Transverse colon (tissue), 4 donors: Measurements from ENCODE around the gene APOB. TPM values are rescaled to one million over a fixed set of nuclear protein-coding genes. Genes with fewer than 3 reads are reported as not detected.

Experiments used
- DNase-seq: peaks from one replicate; pipeline ENCODE4 v3.0.0-alpha.2; 2019
- H3K27ac ChIP-seq, 4 donors: fragments of 200-600 bp; sonication (generic); 2 replicates each; pipeline ENCODE4 v1.5.1; 2016 to 2018; ENCODE audit warnings: inconsistent platforms in 4 of 4
- H3K27me3 ChIP-seq: fragments of 200-600 bp; sonication (generic); 2 replicates; pipeline ENCODE4 v1.5.1; 2017; ENCODE audit warnings: inconsistent platforms
- H3K36me3 ChIP-seq, 4 donors: fragments of 200-600 bp; sonication (generic); 2 replicates each; pipeline ENCODE4 v1.5.1; 2017 to 2019; ENCODE audit warnings: inconsistent platforms in 4 of 4
- H3K4me1 ChIP-seq, 4 donors: fragments of 200-600 bp; sonication (generic); 2 replicates each; pipeline ENCODE4 v1.5.1; 2017 to 2020; ENCODE audit warnings: inconsistent platforms in 4 of 4
- H3K4me3 ChIP-seq, 4 donors: fragments of 200-600 bp; sonication (generic); 1 replicate in 1 of 4; 2 replicates in 3 of 4; pipeline versions ENCODE4 v1.5.1 to v1.6.1; 2017 to 2019; ENCODE audit warnings: inconsistent platforms in 4 of 4
- H3K9me3 ChIP-seq, 2 donors: fragments of 200-600 bp; sonication (generic); 2 replicates each; pipeline ENCODE4 v1.5.1; 2017 to 2019; ENCODE audit warnings: inconsistent platforms in 2 of 2
- EP300 ChIP-seq: sonication (generic); formaldehyde crosslinking; IDR thresholded peaks from one replicate; pipeline ENCODE4 v1.6.1; 2017; ENCODE audit warnings: antibody characterized with exemption, low read depth
- POLR2A ChIP-seq: fragments of 450-650 bp; IDR thresholded peaks from one replicate; pipeline ENCODE4 v1.6.1; 2016; ENCODE audit warnings: antibody characterized with exemption, mild to moderate bottlenecking, moderate library complexity
- POLR2AphosphoS5 ChIP-seq, 3 donors: sonication (generic); formaldehyde crosslinking; IDR thresholded peaks; one replicate each; pipeline ENCODE4 v1.6.1; 2016; ENCODE audit warnings: antibody characterized with exemption in 3 of 3
- WGBS, 2 donors: methylation state at CpG; one replicate each; pipeline ENCODE4 v1.1.5; 2018; ENCODE audit warnings: low coverage in 1 of 2; 5-methylcytosine and 5-hydroxymethylcytosine counted together
- in situ Hi-C, 4 donors: fragments of 200-750 bp; cut with MboI; loops; one replicate each; pipeline versions ENCODE4 v1.15.0 to v1.15.1; 2017; ENCODE audit warnings: low sequenced_read_pairs in 3 of 4, low pct_ligation_motif_present in 1 of 4, low pct_unique_long_range_greater_than_20kb in 1 of 4
- intact Hi-C: fragments of 100-400 bp; cut with DNase I; formaldehyde crosslinking; loops from one replicate; pipeline ENCODE4 v1.15.1; 2023; ENCODE audit warnings: low total_unique reads
- total RNA-seq, 4 donors: library from RNA; depleted of rRNA; stranded (reverse); fragments of >200 nt; gene quantifications; one replicate each; pipeline ENCODE4 v1.1.0, GENCODE V29; 2016
- TF ChIP-seq, protein P1 (sequence below), 5 experiments: fragments of 200-600 bp in 3 of 5; fragments of 450-650 bp in 2 of 5; sonication (generic) in 3 of 5; IDR thresholded peaks; 1 replicate in 2 of 5; 2 replicates in 3 of 5; pipeline ENCODE4 v1.5.1; 2016 to 2017; ENCODE audit warnings: antibody characterized with exemption in 5 of 5, inconsistent platforms in 3 of 5, mild to moderate bottlenecking in 2 of 5, moderate library complexity in 1 of 5

The APOB gene
- total RNA-seq, 4 donors from 2014 or later: 0.55 to 0.95 (median 0.67) TPM

DNA sequence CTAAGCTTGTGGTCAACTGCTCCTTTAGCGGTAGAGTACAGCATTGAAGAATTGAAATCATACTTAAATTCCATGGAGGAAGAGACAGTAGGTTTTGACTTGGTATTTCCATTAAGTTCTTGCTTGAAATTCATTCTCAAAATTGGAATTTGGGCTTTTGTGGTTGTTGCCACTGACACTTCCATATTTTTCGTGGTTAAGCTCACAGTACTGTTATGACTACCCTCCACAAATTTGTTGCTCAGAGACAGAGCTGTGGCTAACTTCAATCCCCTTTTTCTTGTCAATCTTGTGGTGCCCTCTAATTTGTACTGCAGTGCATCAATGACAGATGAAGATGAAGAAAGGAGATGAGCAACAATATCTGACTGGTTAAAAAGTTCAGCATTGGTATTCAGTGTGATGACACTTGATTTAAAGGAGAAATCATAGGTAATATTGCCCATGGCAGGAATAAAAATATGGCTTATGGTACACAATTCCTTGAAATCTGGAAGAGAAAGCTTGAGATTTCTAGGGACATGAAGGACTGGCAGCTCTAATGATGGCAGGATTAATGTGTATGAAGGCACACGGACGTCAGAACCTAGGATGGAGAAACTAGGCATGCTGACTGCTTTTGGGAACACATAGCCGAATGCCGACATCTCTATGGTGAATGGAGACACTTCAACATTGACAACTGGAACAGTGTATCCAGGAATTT lies 37.3 kb downstream of the APOB start:
- no peaks in the 10 kb centered on the region for H3K36me3 ChIP-seq
- in situ Hi-C loops (loop anchor here in 1 of 4 donors (25.0 kb wide), 1 partner anchor 106 kb away; the partner anchor contains the start of gene TDRD15), intact Hi-C loops (no loop called here)
- WGBS, 2 donors: 79 to 82% methylated on average over 5 to 6 of the region's 6 CpGs
- no peaks in the 10 kb centered on the region for H3K4me1 ChIP-seq
- H3K27me3 ChIP-seq: no peaks in the 10 kb centered on the region
- H3K9me3 ChIP-seq: no peaks in the 10 kb centered on the region
- H3K27ac ChIP-seq: no peak overlapping the region
- TF ChIP-seq EP300: no peak
- no peak for TF ChIP-seq POLR2A
- no peak for DNase-seq
- H3K4me3 ChIP-seq: no peak overlapping the region

DNA sequence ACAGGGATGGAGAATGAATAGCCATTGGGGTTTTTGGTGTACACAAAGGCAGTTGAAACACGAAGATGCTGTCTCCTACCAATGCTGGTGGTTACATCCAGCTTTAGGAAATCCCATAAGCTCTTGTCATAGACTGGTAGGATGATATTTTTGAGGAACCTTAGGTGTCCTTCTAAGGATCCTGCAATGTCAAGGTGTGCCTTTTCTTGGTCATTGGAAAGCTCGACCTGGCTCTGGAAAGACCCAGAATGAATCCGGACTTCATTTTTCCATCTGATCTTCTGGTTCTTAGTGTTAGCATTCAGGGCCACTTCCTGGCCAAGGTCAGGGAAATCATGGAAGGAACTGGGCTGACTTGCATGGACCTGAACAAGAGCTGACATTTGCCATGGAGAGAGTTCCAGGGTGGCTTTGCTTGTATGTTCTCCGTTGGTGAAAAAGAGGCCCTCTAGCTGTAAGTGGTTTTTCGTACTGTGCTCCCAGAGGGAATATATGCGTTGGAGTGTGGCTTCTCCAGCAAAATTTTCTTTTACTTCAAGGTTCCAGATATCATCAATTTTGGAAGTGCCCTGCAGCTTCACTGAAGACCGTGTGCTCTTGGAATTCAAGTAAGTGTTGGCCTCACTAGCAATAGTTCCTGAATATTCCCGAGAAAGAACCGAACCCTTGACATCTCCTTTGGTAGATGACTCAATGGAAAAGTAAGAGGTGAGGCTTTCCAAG lies 38.0 kb downstream of the APOB start:
- Histone ChIP-seq H3K27ac (no peak overlapping the region), H3K9me3 (no peaks in the 10 kb centered on the region), H3K36me3 (no peaks in the 10 kb centered on the region), H3K4me3 (no peak overlapping the region), H3K4me1 (no peaks in the 10 kb centered on the region), H3K27me3 (no peaks in the 10 kb centered on the region)
- in situ Hi-C loops (loop anchor here in 1 of 4 donors (25.0 kb wide), 1 partner anchor 106 kb away; the partner anchor contains the start of gene TDRD15), intact Hi-C loops (no loop called here)
- WGBS, 2 donors: 88 to 91% methylated on average over 3 to 9 of the region's 9 CpGs
- TF ChIP-seq EP300 (no peak), POLR2AphosphoS5 (IDR thresholded peaks at IDR 0.05) (no peak)
- TF ChIP-seq, protein P1, sequence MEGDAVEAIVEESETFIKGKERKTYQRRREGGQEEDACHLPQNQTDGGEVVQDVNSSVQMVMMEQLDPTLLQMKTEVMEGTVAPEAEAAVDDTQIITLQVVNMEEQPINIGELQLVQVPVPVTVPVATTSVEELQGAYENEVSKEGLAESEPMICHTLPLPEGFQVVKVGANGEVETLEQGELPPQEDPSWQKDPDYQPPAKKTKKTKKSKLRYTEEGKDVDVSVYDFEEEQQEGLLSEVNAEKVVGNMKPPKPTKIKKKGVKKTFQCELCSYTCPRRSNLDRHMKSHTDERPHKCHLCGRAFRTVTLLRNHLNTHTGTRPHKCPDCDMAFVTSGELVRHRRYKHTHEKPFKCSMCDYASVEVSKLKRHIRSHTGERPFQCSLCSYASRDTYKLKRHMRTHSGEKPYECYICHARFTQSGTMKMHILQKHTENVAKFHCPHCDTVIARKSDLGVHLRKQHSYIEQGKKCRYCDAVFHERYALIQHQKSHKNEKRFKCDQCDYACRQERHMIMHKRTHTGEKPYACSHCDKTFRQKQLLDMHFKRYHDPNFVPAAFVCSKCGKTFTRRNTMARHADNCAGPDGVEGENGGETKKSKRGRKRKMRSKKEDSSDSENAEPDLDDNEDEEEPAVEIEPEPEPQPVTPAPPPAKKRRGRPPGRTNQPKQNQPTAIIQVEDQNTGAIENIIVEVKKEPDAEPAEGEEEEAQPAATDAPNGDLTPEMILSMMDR (IDR thresholded peaks at IDR 0.05): no peak
- no peak for DNase-seq

DNA sequence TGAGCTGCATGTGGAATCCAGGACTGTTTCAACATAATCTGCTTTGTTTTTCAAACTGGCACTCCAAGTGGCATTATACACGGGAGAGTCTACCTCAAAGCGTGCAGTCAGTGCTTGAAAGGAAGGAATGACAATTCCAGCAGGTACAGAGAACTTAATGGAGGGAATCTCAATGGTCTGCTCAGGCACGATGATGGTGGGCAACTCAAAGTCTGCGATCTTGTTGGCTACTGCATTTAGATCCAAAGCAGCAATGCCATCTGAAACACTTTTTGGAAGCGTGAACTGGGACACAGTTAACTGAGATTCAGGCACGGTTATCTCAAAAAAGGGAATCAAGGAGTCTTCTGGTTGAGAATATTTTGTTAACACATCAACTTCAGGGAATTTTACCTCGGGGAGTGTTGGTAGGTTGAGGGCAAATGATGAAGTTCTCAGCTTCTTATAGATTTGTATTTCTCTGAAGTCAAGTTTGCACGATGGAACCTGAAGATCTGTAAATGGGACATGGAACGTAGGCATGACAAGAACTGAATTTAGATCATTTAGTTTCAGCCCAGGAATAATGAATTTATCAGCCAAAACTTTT lies 38.7 kb downstream of the APOB start:
- TF ChIP-seq POLR2AphosphoS5 (IDR thresholded peaks at IDR 0.05): no peak
- TF ChIP-seq POLR2A: no peak
- TF ChIP-seq, protein P1 (IDR thresholded peaks at IDR 0.05): no peak
- TF ChIP-seq EP300: no peak

DNA sequence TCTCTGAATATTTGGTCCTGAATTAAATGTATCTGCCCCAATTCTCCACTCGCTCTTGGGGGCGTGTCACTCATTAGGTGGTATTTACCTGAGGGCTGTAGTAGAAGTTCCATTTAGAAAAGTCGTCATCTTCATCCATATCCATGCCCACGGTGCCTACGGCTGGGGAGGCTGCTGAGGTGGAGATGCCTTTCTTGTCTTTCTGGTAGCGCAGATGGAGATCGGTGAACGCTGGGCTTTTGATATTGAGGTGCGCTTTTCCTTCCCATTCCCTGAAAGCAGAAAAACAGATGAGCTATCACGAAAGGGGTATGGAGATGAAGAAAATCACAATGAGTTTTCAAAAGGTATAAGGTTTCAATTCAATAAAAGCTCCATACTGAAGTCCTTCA lies 39.7 kb downstream of the APOB start:
- no peak overlapping the region for H3K4me3 ChIP-seq
- no peak overlapping the region for H3K27ac ChIP-seq
- H3K9me3 ChIP-seq: no peaks in the 10 kb centered on the region
- in situ Hi-C loops: loop anchor here in 1 of 4 donors (25.0 kb wide), 1 partner anchor 108 kb away; the partner anchor contains the start of gene TDRD15
- 93 to 94% methylated on average over 5 to 10 of the region's 10 CpGs for WGBS, 2 donors
- TF ChIP-seq POLR2A (no peak), POLR2AphosphoS5 (IDR thresholded peaks at IDR 0.05) (no peak), EP300 (no peak)
- TF ChIP-seq, protein P1 (IDR thresholded peaks at IDR 0.05): no peak
- intact Hi-C loops: no loop called here
- DNase-seq: no peak
- H3K36me3 ChIP-seq: no peaks in the 10 kb centered on the region
- no peaks in the 10 kb centered on the region for H3K4me1 ChIP-seq
- no peaks in the 10 kb centered on the region for H3K27me3 ChIP-seq

More for the DNA sequence above, 38.7 kb downstream of the APOB start:
- intact Hi-C loops: no loop called here
- Histone ChIP-seq H3K27ac (no peak overlapping the region), H3K36me3 (no peaks in the 10 kb centered on the region), H3K4me3 (no peak overlapping the region), H3K9me3 (no peaks in the 10 kb centered on the region), H3K4me1 (no peaks in the 10 kb centered on the region), H3K27me3 (no peaks in the 10 kb centered on the region)
- in situ Hi-C loops: loop anchor here in 1 of 4 donors (25.0 kb wide), 1 partner anchor 107 kb away; the partner anchor contains the start of gene TDRD15
- no peak for DNase-seq
- WGBS, 2 donors: 85% methylated on average over 8 to 9 of the region's 9 CpGs
